A673 (cell line): ENCODE measurements around the gene CEBPE. TPM values are rescaled to one million over a fixed set of nuclear protein-coding genes. Genes with fewer than 3 reads are reported as not detected.

Experiments used
- BruUV-seq: library from RNA; stranded (reverse); fragments of 400-500 nt; replicated peaks from 2 replicates; lab custom pipeline; 2021; lab: Mats Ljungman, UMichigan
- CTCF ChIA-PET: fragments of 300-600 bp; sonication (Branson Sonifier 250); formaldehyde crosslinking; loops from one replicate; lab custom pipeline; 2022; ENCODE audit warnings: antibody characterized with exemption; lab: Charles Lee
- POLR2A ChIA-PET: fragments of 300-600 bp; sonication (Branson Sonifier 250); formaldehyde crosslinking; loops from one replicate; lab custom pipeline; 2022; ENCODE audit warnings: antibody characterized with exemption; ENCODE audit not compliant: low non-redundant PET; lab: Charles Lee
- DNase-seq: peaks from one replicate; pipeline ENCODE4 v3.0.0-alpha.2; 2015; ENCODE audit warnings: low spot score
- H3K27ac ChIP-seq: fragments of 200-600 bp; sonication (generic); 2 replicates; pipeline ENCODE4 v1.5.1; 2016; ENCODE audit warnings: mixed run types, low read depth, mild to moderate bottlenecking, mixed read lengths, antibody characterized with exemption, low read length; ENCODE audit not compliant: poor library complexity, severe bottlenecking
- H3K27me3 ChIP-seq: fragments of 200-600 bp; sonication (generic); replicated peaks from 2 replicates; pipeline ENCODE4 v1.6.1; 2017; ENCODE audit warnings: mixed run types, low read depth, mild to moderate bottlenecking, mixed read lengths, antibody characterized with exemption, low read length; ENCODE audit not compliant: insufficient read depth, poor library complexity
- H3K36me3 ChIP-seq: fragments of 200-600 bp; sonication (generic); 2 replicates; pipeline ENCODE4 v1.6.1; 2016; ENCODE audit warnings: mixed run types, mild to moderate bottlenecking, mixed read lengths, antibody characterized with exemption, low read length; ENCODE audit not compliant: insufficient read depth, poor library complexity, severe bottlenecking
- H3K4me1 ChIP-seq: fragments of 200-600 bp; sonication (generic); 2 replicates; pipeline ENCODE4 v1.6.1; 2017; ENCODE audit warnings: mixed run types, mild to moderate bottlenecking, mixed read lengths, antibody characterized with exemption, low read length; ENCODE audit not compliant: insufficient read depth, poor library complexity, severe bottlenecking
- H3K4me3 ChIP-seq: fragments of 200-600 bp; sonication (generic); 2 replicates; pipeline ENCODE4 v1.5.1; 2016; ENCODE audit warnings: low read depth, mixed run types, mild to moderate bottlenecking, mixed read lengths, low read length; ENCODE audit not compliant: poor library complexity, severe bottlenecking
- H3K9me3 ChIP-seq: fragments of 200-600 bp; sonication (generic); 2 replicates; pipeline ENCODE4 v1.6.1; 2016; ENCODE audit warnings: mixed run types, low read depth, mild to moderate bottlenecking, mixed read lengths, antibody characterized with exemption, low read length; ENCODE audit not compliant: poor library complexity, severe bottlenecking
- EZH2 ChIP-seq: fragments of 200-600 bp; sonication (generic); IDR thresholded peaks from 2 replicates; pipeline ENCODE4 v1.6.1; 2017; ENCODE audit warnings: borderline replicate concordance, low read depth, mild to moderate bottlenecking, mixed read lengths, antibody characterized with exemption, low read length; ENCODE audit not compliant: poor library complexity, severe bottlenecking
- intact Hi-C: fragments of 100-400 bp; cut with micrococcal nuclease; formaldehyde crosslinking; loops from one replicate; pipeline ENCODE4 v1.10.0; 2022; ENCODE audit not compliant: unreplicated experiment
- total RNA-seq: library from RNA; stranded (reverse); gene quantifications from 2 replicates; pipeline ENCODE4 v1.2.3, GENCODE V29; 2021
- TF ChIP-seq, protein P1 (sequence below): fragments of 300-800, 200-600 bp; sonication (generic); conservative IDR thresholded peaks from 2 replicates; pipeline ENCODE4 v1.5.1; 2017; ENCODE audit warnings: low read depth, mild to moderate bottlenecking, antibody characterized with exemption, low read length, moderate library complexity, mixed read lengths

The CEBPE gene
- total RNA-seq, 1 experiment from 2014 or later = not detected

DNA sequence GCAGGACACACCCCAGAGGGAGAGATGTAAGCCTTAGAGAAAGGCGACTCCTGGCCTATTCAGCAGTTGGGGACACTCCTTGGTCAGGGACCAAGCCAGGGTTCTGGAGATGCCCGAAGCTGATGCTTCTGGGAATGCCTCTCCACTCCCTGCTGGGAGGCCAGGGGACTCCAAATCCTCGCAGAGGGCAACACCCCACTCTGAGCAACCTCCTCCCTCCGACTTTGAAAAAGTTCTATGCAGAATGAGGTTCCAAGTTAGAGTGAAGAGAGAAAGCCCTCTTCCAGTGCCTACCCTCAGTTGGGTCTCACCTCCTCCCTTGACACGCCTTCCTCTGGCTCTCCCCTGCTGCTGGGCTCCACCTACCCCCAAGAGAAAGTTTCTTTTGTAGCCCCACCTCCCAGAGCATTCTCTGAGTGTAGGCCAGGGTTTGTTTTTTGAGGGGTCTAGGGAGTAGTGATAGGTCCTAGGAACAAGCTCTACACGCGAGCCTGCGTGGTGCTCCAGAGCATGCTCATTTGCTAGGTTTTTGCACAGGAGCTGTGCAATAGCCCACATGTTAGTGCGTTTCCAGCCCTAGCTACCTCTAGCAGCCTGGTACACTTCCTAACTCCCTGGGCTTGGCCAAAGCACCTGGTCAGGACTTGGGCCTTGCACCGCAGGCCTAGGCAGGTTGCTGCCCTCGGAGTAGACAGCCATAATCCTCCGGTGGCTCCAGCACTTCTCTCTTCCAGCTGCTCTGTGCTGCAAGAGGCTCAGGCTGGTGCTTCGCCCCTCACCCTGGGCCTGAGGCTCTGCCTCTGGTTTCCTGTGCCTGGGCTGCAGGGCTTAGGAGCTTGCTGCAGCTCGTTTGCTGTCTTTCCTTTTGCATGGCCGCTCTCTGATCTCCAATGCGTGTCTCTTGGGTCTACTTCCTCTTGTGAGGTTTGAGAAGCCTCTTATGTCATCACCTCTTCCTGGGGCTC is 590 bp upstream of the CEBPE start:
- ChIA-PET CTCF (interaction anchor here (0.7 to 1.8 kb wide), 5 partner anchors 51 to 167 kb away, joined by 3 to 20 read pairs (median 8); partner anchors contain the start of gene HOMEZ), POLR2A (no interaction called here)
- Histone ChIP-seq H3K27me3 (no peaks in the 10 kb centered on the region), H3K4me1 (peaks cover 23% of the 10 kb centered on the region), H3K4me3 (no peak overlapping the region), H3K27ac (no peak overlapping the region), H3K9me3 (no peaks in the 10 kb centered on the region), H3K36me3 (no peaks in the 10 kb centered on the region)
- intact Hi-C loops = loop anchor here (1.0 to 10.0 kb wide), 2 partner anchors 68 to 175 kb away; no protein-coding TSS in a partner anchor
- no peak for DNase-seq
- TF ChIP-seq, protein P1, sequence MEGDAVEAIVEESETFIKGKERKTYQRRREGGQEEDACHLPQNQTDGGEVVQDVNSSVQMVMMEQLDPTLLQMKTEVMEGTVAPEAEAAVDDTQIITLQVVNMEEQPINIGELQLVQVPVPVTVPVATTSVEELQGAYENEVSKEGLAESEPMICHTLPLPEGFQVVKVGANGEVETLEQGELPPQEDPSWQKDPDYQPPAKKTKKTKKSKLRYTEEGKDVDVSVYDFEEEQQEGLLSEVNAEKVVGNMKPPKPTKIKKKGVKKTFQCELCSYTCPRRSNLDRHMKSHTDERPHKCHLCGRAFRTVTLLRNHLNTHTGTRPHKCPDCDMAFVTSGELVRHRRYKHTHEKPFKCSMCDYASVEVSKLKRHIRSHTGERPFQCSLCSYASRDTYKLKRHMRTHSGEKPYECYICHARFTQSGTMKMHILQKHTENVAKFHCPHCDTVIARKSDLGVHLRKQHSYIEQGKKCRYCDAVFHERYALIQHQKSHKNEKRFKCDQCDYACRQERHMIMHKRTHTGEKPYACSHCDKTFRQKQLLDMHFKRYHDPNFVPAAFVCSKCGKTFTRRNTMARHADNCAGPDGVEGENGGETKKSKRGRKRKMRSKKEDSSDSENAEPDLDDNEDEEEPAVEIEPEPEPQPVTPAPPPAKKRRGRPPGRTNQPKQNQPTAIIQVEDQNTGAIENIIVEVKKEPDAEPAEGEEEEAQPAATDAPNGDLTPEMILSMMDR = no peak
- TF ChIP-seq EZH2 = no peak
- no TSS peak for BruUV-seq

DNA sequence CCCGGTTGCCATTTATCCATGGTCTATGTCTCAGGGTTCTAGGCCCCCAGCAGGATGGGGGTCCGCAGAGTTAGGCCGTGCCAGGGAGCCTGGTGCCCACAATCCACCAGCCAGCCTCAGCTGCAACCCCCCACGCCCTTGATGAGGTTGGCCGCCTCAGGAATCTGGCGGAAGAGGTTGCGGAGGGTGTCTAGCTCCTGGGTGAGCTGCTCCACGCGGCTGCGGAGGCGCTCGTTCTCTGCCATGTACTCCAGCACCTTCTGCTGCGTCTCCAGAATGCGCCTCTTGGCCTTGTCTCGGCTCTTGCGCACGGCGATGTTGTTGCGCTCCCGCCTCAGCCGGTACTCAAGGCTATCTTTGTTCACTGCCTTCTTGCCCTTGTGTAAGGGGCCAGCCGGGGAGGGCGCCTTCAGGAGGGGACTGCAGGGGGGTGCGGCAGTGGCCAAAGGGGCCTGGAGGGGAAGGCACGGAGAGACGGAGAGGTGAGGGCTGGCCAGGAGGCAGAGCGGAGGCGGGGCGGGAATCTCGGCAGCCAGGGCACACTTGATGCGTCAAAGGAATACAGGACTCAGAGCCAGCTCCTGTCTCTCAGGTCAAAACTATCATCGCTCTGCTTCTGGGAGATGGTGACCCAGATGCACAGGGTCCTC is 1.6 kb downstream of the CEBPE start:
- H3K9me3 ChIP-seq = no peaks in the 10 kb centered on the region
- DNase-seq = no peak
- no peak overlapping the region for H3K27ac ChIP-seq
- H3K27me3 ChIP-seq = no peaks in the 10 kb centered on the region
- H3K36me3 ChIP-seq = no peaks in the 10 kb centered on the region
- peaks cover 4% of the 10 kb centered on the region for H3K4me1 ChIP-seq
- CTCF ChIA-PET = interaction anchor here (0.6 kb wide), 1 partner anchor 59 kb away, joined by 3 read pairs; no protein-coding TSS in a partner anchor
- BruUV-seq = no TSS peak
- H3K4me3 ChIP-seq = no peak overlapping the region
- intact Hi-C loops = no loop called here
- TF ChIP-seq, protein P1 = no peak
- no peak for TF ChIP-seq EZH2
- POLR2A ChIA-PET = no interaction called here

GRCh38 chr14:23115918-23116317 is 3.1 kb downstream of the CEBPE start:
- Histone ChIP-seq H3K4me1 (no peaks in the 10 kb centered on the region), H3K27me3 (peaks cover 12% of the 10 kb centered on the region), H3K4me3 (no peak overlapping the region), H3K27ac (no peak overlapping the region), H3K9me3 (no peaks in the 10 kb centered on the region), H3K36me3 (no peaks in the 10 kb centered on the region)
- no peak for DNase-seq
- ChIA-PET CTCF (no interaction called here), POLR2A (no interaction called here)
- intact Hi-C loops = no loop called here
- no peak for TF ChIP-seq EZH2
- TF ChIP-seq, protein P1 = no peak
- no TSS peak for BruUV-seq
